Activated effector memory CD4-positive, alpha-beta T cell treated with anti-CD3 and anti-CD28 coated beads, Interleukin-2, amount 50 U/mL, for 16 hours (primary cell): ENCODE results near the gene GARNL3.
A peak's percentile ranks its signal among the peaks of the same experiment; 100 is the strongest.

Experiments
- DNase-seq: peaks from one replicate; pipeline ENCODE4 v3.0.0-alpha.2; 2020

GARNL3 gene

GRCh38 chr9:127389381-127390247, 125.0 kb downstream of the GARNL3 start:
- DNase-seq, result no peak

DNA sequence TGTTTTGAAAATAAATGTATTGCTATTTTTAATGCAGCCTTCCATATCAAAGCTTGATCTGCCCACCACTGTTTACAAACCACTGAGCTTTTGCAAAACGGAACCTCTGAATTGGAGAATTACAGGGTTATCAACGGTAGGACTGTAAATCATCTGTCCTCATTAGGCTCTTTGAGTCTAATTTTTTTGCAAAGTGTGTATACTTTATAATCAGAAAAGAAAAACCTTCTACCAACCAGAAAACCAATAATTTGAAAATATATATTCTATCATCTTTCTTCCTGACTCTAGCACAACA, 125.6 kb downstream of the GARNL3 start:
- no peak for DNase-seq

DNA sequence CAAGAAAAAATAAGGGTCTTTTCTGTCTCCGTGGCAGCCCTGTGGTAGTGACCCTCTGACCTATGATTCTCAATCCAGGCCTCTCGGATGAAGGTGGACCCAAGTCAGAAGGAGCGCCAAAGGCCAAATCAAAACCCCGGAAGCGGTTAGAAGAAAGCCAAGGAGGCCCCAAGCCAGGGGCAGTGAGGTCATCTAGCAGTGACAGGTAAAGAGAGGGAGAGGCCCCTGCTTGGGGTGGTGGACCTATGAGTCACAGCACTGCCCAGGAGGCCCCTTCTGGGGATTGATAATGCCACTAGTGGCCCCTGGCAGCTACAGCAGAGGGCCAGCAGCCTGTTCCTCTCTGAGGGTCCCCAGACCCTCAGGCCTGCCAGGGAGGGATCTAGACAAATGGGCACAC, 126.0 kb downstream of the GARNL3 start:
- no peak for DNase-seq

DNA sequence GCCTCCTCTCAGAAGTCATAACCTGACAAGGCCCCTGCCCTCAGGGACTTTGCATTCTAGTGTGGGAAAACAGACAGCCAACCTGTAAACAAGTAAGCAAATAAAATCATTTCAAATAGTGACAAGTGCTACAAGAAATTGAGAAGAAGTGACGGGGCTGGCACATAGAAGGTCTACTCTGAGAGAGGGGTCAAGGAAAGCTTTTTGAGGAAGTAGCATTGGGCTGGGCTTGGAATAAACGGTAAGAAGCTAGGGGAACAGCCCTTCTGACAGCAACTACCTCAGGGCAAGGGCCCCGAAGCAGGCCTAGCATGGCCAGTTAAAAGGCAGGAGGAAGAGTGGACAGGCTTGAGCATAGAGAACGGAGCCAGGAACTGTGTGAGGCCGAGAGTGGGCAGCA, 127.6 kb downstream of the GARNL3 start:
- no peak for DNase-seq

- DNase-seq, result no peak
Measured at GRCh38 chr9:127392976-127393375, 128.4 kb downstream of the GARNL3 start.

- no peak for DNase-seq
Measured at GRCh38 chr9:127393645-127394044, 129.1 kb downstream of the GARNL3 start.

GRCh38 chr9:127395497-127396252, 131.1 kb downstream of the GARNL3 start:
- DNase-seq, result no peak

DNA sequence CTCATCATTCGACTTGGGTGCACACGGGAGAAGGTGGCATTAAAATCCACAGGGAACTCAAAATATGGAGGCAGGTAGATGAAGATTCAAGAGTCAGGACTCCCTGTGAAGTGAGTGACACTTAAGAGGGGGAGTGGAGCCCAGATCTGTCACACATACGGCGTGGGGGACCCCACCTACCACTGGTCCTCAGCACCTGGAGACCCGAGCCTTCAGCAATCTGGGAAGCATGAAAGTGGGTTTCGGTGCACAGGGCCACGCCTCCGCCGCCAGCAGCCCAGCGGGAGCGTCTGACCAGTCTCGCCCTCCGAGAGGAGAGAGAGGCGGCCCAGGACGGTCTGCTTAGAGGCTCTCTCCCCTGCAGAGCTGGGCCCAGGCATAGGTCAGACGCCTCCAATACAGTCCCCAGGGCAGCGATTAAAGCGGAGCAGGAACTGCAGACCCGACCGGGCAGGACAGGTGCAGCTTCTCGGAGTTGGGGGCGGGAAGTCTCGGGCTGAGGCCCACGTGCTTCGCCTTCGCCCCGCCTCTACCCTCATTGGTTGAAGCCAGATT, 131.8 kb downstream of the GARNL3 start:
- DNase-seq, result no peak

DNA sequence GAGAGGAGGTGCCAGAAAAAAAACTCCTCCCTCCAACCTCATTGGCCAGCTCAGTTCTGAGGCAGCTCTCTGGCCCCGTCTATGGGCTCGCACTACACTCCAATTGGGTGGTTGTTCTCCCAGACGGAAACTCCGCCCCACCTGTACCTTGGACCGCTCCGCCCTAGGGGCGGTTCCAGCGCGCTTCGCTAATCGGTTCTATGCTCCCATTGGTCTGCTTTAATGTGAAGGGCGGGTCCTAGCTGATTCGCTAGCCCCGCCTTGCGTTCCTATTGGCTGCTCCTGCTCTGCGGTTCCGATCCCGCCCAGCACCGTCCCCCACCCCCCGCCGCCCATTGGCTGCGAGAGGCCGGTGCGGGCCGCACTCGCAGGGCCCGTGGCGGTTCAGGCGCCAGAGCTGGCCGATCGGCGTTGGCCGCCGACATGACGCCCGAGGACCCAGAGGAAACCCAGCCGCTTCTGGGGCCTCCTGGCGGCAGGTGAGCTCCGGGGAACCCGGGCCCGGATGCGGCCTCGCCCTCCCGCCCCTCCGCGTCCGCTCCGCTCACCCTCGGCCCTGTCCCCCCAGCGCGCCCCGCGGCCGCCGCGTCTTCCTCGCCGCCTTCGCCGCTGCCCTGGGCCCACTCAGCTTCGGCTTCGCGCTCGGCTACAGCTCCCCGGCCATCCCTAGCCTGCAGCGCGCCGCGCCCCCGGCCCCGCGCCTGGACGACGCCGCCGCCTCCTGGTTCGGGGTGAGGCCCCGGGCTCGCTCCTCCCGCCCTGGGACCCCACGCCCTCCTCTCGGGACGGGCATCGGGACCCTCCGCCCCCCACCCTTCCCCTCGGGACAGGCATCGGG, 132.5 kb downstream of the GARNL3 start, which contains the start of gene SLC2A8:
Gene SLC2A8 (plus strand): TSS at position 362 of the 838 bp plus-strand sequence. CDS start 62 bp downstream, at position 424.
- DNase-seq, result peak; percentile 97

DNA sequence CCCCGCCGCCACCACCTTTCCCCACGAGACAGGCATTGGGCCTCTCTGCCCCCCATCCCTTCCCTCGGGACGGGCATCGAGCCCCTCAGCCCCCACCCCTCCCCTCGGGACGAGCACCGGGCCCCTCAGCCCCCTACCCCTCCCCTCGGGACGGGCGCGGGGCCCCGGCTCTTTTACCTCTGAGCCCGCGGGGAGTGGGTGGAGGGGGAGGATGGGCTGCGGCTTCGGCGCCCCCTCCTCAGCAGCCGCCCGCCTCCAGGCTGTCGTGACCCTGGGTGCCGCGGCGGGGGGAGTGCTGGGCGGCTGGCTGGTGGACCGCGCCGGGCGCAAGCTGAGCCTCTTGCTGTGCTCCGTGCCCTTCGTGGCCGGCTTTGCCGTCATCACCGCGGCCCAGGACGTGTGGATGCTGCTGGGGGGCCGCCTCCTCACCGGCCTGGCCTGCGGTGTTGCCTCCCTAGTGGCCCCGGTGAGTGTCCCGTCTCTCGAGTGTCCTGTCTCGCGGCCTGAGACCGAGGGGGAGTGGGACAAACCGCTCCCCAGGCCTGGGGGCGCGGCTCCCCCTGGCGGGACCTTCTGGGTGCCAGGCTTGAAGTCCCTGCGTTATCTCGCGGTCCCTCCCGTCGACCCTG, 133.2 kb downstream of the GARNL3 start:
- DNase-seq, result peak; percentile 69

DNA sequence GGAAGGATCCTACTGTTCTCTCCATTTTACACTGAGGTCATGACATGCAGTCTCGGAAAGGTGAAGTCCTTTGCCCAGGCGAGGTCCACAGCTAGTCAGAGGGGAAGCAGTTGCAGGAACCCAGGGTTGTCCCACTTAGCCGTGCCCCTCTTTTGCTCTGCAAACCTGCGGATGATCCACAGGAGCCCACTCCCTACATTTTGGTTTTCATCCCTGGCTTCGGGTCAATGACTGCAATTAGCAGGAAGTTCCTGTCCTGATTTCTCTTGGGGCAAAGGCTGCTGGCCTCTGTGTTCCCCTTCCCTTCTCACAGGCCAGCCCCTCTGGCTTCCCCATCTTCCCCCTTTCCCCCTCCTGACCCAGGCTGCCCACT, 133.7 kb downstream of the GARNL3 start:
- DNase-seq, result no peak

DNA sequence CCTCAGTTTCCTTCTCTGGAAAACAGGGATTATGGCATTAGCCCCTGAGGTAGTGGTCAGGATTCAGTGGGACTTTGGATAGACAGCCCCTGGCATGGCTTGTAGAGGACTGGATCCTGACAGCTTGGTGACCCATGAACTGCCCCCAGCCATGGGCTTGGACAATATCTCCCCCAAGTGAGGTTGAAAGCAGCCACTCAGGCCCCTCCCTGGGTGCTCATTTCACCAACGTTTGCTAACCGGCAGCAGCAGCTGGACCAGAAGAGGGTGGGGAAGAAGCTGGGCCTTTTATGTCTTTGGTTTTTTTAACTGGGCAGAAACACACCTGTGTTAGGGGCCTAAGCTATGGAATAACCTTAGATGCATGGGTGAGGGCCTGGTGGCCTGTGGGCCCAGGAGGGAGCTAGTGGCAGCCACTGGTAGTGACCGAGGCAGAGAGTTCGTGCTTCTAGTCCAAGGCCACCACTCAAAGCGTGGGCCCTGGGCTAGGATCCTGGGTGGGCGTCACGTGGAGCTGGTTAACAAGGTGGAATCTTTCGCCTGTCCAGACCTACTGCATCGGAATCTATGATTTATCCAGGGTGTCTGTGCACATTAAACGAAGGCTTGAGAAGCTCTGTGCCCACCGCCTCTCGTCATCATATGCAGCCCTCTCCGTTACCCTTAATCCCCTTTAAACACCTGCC, 134.3 kb downstream of the GARNL3 start:
- DNase-seq, result no peak

GRCh38 chr9:127399736-127400269, 135.2 kb downstream of the GARNL3 start:
- DNase-seq, result no peak

DNA sequence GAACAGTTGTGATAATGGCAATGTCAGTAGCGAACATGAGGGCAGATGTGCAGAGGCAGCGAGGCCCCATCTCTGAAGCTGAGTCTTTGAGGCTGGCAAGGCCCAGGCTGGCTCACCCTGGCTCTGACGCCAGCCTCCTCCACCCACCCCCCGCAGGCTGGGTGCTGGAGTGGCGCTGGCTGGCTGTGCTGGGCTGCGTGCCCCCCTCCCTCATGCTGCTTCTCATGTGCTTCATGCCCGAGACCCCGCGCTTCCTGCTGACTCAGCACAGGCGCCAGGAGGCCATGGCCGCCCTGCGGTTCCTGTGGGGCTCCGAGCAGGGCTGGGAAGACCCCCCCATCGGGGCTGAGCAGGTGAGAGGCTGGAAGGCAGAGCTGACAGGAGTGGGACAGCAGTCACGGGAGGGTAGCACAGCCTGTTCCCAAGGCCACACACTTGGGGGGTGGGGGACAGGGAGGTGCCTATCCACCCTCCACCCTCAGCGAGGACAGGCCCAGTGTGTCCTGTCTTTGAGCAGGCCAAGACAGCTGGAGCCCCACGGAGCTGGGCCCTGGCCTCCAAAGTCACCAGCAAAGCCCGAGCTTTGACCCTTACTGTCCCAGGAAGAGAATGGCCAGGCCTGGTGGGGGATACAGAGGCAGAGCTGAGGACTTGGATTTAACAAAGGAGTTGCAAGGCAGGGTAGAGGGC, 138.0 kb downstream of the GARNL3 start:
- DNase-seq, result no peak

DNA sequence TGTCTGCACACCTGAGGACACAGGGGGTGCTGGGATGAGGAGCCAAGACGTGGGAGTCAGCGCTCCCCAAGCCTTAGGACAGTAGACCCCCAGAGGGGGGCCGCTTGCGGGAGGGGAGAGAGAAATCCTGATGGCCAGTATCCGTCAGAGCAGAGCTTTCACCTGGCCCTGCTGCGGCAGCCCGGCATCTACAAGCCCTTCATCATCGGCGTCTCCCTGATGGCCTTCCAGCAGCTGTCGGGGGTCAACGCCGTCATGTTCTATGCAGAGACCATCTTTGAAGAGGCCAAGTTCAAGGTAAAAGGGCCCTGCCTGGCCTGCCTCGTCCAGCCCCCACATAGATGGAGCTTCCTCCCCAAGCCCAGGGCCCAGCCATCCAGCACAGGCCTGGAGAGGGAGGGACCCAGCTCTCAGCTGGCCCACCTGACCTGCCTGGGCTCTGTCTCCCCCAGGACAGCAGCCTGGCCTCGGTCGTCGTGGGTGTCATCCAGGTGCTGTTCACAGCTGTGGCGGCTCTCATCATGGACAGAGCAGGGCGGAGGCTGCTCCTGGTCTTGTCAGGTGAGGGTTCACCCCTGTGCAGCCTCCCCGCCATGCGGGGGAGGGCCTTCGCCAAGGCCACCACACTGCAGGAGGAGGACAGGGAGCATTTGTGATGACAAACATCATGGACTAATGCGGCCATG, 139.1 kb downstream of the GARNL3 start:
- DNase-seq, result no peak

DNA sequence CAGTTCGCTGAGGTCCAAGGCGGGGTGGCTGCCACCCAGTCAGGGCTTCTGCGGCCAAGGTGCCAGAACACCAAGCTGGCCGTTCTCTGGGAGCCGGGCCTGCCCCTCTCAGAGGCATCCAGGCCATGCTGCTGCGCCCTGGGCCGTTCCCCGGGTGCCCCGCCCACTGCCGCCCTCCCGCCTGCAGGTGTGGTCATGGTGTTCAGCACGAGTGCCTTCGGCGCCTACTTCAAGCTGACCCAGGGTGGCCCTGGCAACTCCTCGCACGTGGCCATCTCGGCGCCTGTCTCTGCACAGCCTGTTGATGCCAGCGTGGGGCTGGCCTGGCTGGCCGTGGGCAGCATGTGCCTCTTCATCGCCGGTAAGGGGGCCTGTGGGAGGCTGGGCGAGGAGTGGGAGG, 140.1 kb downstream of the GARNL3 start:
- DNase-seq, result no peak

GRCh38 chr9:127405344-127406125, 141.0 kb downstream of the GARNL3 start:
- no peak for DNase-seq

DNA sequence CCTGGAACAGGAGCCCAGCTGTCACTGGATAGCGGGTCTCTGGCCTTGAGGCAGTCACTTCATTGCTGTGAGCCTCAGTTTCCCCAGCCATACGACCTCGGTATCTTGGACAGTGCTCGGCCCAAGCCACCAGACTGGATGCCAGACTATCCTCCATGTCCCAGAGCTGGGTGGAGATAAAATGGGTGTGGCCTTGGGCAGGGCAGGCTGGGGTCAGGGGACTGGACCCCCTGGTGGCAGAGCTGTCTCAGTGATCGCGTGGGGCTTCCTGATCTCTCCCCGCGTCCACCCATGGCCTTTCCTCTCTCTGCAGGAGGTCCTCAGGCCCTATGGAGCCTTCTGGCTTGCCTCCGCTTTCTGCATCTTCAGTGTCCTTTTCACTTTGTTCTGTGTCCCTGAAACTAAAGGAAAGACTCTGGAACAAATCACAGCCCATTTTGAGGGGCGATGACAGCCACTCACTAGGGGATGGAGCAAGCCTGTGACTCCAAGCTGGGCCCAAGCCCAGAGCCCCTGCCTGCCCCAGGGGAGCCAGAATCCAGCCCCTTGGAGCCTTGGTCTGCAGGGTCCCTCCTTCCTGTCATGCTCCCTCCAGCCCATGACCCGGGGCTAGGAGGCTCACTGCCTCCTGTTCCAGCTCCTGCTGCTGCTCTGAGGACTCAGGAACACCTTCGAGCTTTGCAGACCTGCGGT, 142.4 kb downstream of the GARNL3 start:
- DNase-seq, result no peak

DNA sequence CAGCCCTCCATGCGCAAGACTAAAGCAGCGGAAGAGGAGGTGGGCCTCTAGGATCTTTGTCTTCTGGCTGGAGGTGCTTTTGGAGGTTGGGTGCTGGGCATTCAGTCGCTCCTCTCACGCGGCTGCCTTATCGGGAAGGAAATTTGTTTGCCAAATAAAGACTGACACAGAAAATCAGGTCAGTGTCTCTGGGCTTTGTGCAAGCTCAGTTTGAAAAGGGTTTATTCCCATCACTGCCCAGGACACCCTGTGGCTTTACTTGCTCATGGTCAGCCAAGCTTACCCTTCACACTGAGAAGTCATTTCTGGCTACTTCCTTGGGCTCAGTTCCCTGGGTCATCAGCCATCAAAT, 142.9 kb downstream of the GARNL3 start:
- DNase-seq, result no peak
